Measurements from ENCODE around the gene SRP72.

The SRP72 gene

DNA sequence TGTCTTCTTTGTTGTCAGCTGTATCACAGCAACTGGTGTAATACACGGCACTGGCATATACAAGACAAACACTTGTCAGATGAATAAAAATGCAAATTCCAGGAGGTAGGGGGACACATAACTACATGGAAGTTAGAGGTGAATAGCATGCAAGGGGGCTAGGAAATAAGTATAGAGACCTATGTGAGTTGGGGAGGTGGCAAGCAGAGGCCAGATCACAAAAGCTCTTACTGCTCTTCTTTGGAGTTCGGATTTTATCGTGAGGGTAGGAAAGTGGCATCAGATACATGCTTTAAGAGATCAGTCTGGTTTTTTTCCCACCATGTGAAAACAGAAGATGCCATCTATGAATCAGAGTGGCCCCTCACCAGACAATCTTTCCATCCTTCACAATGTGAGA lies 2.8 kb upstream of the SRP72 start:
- FAIRE-seq (no peak), DNase-seq (ENCODE audit: low spot score) (no peak)

DNA sequence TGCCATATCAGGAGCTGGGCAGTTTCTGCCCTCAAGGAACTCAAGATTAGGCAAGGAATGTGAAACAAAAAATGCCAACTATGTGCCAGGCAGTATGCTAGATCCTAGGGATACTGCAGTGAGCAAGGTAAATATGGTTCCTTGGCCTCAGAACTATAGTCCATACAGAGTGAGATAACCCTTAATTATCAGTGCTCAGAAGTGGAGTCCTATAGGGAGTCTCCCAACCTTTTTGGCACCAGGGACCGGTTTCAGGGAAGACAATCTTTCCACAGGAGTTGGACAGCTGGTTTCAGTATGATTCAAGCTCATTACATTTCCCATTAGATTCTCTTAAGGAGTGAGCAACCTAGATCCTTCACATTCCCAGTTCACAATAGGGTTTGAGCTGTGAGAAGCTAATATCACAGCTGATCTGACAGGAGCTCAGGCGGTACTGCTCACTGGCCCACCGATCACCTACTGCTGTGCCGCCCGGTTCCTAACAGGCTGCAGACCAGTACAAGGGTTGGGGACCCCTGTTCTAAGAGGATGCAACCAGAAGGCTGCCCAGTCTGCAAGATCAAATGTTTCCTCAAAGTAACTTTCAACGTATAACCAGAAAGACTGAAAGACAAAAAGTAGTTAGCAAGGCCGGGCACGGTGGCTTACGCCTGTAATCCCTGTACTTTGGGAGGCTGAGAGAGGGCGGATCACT lies 1.7 kb upstream of the SRP72 start:
- FAIRE-seq = no peak
- DNase-seq (ENCODE audit: low spot score) = no peak

DNA sequence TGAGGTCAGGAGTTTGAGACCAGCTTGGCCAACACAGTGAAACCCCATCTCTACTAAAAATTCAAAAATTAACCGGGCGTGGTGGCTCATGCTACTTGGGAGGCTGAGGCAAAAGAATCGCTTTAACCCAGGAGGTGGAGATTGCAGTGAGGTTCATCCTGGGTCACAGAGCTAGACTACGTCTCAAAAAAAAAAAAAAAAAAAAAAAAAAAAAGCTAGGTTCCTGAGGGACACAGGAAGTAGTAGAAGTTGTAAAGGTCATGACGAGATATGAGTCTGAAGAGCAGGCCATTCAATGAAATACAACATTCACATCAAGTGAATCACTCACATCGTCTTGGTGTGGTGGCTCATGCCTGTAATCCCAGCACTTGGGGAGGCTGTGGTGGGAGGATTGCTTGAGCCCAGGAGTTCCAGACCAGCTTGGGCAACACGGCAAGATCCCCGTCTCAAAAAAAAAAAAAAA lies 1.1 kb upstream of the SRP72 start:
- FAIRE-seq = peak; percentile 90
- peak; percentile 95 for DNase-seq (ENCODE audit: low spot score)

DNA sequence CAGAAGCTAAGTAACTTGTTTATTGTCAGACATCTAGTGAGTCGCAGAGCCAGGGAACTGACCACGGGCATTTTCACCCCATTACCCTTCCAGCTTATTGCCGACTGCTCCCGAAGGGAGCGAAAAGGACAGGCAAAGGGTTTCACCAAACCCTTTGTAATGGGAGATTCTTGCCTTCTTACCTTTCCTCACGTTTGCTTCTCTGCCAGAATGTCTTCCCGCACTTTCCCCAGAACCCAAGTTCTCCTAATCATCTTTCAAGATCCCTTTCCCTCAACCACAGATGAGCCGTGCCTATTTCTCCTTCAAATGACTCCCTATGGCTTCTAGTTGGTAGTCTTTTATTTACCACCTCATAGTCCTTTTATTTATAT lies 520 bp upstream of the SRP72 start:
- DNase-seq (ENCODE audit: low spot score) (no peak), FAIRE-seq (no peak)

DNA sequence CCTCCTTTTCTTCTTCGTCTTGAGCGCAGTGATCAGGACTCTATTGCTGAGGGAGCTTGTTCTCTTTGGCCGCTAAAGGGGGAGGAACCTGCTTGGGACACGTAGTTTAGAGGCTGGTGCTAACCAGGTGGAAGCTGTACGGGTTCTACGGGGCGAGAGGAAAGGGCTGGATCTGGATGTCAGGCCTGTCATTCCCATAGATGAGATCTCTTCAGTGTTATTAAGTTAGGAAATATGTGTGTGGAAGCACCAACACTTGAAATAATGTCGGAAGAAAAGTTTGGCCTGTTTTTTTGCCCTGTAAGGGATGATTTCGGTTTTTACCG lies 643 bp downstream of the SRP72 start:
- FAIRE-seq (no peak), DNase-seq (ENCODE audit: low spot score) (peak; percentile 40)

DNA sequence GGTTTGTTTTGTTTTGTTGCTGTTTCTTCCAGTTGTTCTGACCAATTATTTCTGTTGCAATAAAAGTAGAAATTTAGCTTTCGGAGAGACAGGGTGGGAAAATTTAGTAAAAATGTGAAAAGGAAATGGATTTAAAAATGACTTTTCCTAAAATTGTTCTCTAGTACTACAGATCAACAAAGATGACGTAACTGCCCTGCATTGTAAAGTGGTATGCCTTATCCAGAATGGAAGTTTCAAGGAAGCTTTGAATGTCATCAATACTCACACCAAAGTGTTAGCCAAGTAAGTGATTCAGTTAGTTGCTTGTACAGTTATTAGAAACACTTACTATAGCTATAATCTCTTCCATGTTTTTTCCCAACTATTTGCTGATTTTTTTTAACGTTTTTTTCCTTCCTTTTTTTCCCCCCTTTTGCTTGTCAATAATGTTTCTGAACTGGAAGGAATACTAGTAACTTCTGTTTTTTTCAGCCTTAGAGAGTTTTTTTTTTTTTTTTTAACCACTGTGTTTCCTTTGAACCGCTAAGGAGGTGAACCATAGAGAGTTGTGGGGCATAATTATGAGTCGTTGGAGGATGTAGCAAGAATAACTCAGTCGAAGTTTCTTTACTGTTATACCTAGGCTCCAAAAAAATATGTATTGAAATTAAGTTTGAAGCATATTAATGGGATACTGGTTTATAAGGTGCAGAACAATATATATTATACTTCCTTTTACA lies 2.2 kb downstream of the SRP72 start:
- no peak for FAIRE-seq
- DNase-seq (ENCODE audit: low spot score) = no peak

DNA sequence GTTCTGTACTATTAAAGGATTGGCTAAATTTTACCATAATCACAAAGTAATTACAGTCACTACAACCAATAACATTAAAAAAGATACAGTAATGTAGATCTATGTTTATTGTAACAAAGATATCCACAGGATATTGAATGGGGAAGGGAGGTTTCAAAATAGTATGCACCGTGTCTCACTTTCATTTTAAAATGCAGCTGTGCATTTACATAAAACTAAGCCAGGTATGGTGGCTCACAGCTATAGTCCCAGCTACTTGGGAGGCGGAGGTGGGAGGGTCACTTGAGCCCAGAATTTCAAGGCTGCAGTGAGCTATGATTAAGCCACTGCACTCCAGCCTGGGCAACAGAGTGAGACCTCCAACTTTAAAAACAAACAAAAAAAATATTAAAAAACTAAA lies 8.5 kb downstream of the SRP72 start:
- DNase-seq (ENCODE audit: low spot score) (no peak), FAIRE-seq (no peak)

DNA sequence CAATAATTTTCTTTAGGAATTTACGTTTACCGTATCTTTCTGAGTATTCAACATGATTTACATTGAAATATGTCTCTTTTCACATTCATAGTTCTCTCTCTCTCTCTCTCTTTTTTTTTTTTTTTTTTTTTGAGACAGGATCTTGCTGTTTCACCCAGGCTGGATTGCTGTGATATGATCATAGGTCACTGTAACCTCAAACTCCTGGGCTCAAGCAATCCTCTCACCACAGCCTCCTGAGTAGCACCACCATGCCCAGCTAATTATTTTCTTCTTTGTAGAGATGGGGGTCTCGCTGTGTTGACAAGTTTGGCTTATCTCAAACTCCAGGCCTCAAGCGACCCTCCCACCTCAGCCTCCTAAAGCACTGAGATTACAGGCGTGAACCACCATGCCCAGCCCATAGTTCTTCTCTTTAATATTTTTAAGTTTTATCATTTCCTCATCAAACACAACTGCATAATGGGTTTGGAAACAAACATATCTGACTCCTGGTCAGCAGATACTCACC lies 9.8 kb downstream of the SRP72 start:
- DNase-seq (ENCODE audit: low spot score) (no peak), FAIRE-seq (no peak)

DNA sequence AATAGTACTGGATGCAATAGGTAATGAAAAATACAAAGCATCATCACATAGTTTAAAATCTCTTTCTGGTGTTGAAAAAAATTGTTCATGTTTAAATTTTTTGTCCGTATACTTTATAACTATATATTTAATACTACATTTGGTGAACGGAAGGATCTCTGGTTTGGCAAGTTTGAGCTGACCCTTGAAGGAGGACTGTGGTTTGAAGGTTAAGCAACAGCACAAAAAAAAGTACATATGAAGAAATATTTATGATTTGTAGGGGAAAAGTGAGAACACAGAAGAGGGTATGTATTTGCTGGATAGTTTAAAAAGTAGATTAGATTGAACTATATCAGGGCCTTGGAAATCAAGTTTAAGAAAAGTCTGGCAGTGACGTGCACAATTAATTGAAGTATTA lies 13.3 kb downstream of the SRP72 start:
- no peak for DNase-seq (ENCODE audit: low spot score)
- FAIRE-seq = no peak

DNA sequence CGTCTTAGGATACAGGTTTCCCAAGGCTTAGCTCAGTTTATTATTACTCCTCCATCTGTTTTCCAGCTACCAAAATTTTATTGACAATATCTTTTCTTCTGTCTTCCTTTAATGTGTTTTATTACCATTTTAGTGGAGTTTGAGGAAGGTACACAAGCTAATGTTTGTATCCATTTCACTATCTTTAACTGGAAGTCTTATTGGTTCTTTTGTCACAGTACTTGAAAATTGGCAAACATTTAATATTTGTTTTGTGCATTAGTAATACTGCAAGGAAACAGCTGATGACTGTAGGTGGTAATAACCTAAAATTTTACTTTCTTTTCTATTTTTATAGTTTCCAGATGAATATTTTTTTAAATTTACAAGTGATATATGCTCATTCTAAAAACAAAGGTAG lies 28.8 kb downstream of the SRP72 start:
- FAIRE-seq = no peak
- DNase-seq (ENCODE audit: low spot score) = no peak

DNA sequence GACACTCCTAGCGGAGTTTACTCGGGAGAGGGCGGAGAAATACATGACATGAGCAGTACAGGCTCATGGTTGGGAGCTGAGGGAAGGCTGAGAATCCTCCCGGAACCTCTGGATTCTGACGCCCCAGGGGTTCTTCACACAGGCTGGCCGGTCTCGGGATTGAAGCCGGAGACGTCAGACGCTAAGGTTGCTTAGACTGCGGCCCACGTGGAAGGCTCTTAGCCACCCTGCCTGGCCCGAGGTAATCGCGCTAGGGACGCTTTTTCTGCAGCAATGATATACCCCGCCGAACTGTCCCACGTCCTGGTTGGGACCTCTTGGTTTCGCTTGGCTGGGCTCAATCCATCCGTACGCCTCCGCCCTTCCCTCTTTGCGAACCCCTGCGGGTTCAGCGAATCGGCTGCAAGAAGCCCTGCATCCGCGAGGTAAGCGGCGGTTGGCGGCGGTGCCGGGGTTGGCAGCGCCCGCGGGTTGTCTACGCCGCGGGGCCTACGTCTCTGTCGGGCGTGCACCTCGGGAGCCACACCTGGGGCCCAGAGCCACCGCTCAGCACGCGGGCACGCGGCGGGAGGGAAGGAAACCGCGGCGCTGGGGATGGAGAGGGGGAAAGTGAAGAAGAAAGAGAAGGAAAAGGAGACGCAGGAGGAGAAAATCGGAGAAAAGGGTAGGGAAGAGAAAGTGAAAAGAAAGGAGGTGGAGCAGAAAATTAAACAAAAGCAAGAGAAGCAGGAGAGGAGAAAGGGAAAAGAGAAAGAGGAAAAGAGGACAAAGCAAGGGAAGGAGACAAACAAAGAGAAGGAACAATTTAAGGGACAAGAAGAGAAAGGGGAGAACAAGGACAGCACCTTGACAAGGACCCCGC lies 38.1 kb downstream of the SRP72 start, which contains the start of gene ARL9:
Gene ARL9, plus strand, starts transcription at position 523 of the 862 bp plus-strand sequence. Its CDS starts 72 bp downstream, at position 595.
- FAIRE-seq = no peak
- no peak for DNase-seq (ENCODE audit: low spot score)

DNA sequence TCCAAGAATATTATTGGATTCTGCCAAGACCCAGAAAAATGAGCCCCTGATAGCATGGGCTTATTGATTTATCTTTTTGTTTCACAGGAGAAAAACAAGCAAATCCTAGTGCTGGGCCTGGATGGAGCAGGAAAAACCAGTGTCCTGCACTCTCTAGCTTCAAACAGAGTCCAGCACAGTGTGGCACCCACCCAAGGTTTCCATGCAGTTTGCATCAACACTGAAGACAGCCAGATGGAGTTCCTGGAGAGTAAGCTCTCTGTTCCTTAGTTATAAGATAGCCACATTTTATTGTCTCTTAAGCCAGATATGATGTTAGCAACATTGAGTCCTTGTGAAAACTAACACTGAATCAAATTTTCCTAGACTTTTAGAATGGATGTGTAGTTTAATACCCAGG lies 43.7 kb downstream of the SRP72 start:
- DNase-seq (ENCODE audit: low spot score) (no peak), FAIRE-seq (no peak)

DNA sequence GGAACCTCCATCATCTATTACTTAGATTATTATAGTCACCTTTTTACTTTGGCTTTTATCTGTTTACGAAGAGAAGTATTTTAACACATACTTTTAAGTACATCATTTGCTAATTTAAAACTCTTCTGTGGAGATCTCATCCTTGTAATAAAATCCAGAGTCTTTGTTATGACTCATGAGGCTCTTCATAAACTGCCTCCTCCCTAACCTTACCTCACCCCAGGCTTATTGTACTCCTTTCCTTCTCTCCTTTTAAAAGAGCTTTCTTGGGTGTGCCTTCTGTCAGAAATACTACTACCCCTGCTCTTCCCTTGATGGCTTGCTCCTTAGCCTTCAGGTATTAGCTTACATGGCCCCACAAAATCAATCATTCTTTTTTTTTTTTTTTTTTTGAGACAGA lies 44.7 kb downstream of the SRP72 start:
- FAIRE-seq (no peak), DNase-seq (ENCODE audit: low spot score) (no peak)

DNA sequence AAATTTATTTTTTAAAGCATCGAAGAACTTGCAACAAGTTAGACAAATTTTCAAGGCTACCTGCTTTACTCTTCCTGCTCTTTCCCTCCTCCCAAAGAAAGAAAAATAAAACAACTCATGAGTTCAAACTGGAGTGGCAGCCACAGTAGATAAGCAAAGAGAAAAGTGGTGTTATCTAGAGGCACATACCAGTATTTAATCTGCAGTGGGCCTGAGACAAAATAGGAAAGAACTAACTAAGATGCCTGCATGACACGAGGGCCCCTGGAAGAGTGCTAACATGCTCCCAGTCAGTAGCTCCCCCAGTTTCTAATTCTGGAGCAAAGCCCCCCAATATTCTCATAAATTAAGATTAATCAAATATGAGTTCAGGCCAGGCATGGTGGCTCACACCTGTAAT lies 46.1 kb downstream of the SRP72 start:
- DNase-seq (ENCODE audit: low spot score) = no peak
- FAIRE-seq = no peak

DNA sequence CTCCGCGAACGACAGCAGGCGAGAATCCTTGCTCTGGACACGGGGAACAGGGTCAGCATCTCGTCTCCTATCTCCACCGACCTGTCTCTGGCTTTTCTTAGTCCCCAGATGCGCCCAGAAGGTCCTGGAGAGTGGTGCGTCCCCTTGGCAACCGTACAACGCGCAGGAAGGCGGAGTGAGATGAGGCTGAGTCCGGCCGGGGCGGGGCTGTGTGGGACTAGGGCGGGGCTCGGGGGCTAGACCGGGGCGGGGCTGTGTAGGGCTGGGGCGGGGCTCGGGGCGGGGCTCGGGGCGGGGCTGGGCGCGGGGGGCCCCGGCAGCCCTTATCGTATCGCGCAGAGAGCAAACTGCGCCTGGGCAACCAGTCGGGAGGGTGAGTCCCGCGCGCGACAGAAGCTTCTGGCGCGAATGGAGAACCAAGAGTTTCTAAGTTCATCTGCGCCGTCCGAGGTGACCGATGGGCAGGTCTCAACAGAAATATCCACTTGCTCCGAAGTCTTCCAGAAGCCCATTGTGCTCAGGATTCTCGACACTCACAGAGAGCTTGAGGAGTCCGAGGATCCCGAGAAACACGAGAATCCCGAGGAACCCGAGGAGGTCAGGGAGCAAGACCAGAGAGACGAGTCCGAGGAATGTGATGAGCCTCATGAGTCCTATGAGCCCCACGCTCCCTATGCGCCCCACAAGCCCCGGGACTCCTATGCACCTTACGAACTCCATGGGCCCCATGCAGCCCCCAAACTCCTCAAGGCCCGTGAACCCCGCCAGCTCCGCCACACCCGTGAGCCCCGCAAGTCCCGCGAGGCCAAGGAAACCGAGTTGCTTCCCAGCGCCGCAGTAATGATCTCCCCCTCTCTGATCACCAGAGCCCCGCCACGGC lies 63.1 kb downstream of the SRP72 start:
- DNase-seq (ENCODE audit: low spot score) (no peak), FAIRE-seq (no peak)

DNA sequence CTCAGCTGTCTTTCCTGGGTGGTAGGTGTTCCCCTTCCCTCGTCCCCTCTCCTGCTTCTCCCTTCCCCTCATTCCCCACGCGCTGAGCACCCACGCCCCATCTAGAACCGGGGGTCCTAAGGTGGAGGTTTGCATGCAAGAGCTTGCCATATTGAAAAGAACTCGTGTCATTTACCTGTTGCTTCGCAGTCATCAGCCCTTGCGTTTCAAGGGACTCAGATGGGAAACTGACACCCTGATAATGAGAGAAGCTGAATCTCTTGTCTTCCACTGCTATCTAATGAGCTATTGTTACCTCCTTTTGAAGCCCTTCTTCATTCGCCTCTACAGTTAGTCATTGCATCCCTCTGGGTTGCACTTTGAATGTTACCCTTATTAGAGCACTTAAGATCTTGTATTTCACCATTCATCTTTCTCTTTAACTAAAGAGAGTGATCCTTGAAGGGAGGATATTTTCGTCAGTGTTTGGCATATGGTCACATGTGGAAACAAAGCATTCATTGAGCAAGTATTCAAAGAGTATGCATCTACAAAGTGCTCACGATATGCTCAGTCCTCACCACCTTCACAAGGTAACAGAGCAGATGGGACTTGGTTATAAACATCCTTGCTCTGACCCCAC lies 63.8 kb downstream of the SRP72 start:
- no peak for FAIRE-seq

DNA sequence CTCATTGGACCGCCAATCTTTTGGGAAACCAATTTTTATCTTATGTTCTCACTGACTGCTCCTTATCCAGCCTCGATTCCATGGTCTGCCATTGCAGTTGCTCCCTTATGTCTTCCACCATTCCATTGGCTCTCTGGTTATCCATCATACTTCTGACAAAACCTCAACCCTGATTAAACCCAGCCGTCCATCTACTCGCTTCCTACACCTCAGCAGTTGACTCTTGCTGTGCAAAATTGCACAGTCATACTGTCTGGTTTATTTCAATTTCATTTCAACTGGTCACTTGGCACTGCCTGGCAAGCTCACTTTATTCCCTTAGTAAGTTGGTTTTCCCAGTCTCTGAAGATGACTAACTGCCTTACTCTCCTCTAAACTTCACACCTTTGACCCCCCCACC lies 64.4 kb downstream of the SRP72 start:
- DNase-seq (ENCODE audit: low spot score) = no peak
- no peak for FAIRE-seq

More for the DNA sequence above, 63.8 kb downstream of the SRP72 start:
- no peak for DNase-seq (ENCODE audit: low spot score)

DNA sequence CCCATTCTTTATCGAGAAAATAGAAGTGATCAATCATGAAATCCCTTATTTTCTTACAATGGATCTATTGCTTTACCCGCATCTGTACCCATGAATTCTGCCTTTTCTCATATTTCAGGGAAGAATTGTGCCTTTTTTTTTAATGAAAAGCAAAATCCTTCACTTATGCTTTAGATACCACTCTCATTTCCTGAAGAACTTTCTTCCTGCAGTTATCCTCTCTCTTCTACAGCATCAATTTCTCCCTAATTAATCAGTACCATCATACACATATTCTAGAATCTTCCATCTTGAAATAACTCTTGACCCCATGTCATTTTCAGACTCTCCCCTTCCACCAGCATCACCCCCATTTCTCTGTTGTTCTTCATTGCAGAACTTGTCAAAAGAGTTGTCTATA lies 64.8 kb downstream of the SRP72 start:
- DNase-seq (ENCODE audit: low spot score) = no peak
- FAIRE-seq = no peak

DNA sequence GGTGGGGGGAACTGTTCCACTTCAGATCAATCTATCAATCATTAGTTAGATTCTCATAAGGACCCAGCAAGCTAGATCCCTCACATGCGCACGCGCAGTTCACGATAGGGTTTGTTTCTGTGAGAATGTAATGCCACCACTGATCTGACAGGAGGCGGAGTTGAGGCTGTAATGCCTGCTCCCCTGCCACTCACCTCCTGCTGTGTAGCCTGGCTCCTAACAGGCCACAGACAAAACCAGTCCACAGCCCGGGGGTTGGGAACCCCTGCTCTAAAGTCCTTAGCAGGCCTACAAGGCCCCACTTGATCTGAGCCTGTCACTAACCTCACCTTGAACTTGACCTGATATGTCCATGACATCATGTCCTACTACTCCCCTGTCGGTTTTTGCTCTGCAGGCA lies 68.5 kb downstream of the SRP72 start:
- DNase-seq (ENCODE audit: low spot score) (no peak), FAIRE-seq (no peak)

DNA sequence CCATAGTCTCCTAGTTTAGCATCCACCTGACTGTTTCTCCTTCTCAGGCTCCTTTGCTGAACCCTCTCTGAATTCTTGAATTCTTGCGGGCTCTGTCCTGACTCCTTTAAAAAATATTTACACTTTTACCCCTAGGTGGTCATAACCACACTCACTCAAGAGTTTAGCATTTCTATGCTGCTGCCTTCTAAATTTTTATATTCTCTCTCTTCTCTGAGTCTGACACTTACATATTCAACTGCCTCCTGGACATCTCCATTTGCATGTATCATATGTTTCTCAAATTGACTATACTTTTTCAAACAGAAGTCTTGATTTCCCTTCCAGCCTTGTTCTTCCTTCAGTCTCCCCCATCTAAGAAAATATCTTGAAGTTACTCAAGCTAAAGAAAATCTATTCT lies 69.7 kb downstream of the SRP72 start:
- FAIRE-seq (no peak), DNase-seq (ENCODE audit: low spot score) (no peak)

DNA sequence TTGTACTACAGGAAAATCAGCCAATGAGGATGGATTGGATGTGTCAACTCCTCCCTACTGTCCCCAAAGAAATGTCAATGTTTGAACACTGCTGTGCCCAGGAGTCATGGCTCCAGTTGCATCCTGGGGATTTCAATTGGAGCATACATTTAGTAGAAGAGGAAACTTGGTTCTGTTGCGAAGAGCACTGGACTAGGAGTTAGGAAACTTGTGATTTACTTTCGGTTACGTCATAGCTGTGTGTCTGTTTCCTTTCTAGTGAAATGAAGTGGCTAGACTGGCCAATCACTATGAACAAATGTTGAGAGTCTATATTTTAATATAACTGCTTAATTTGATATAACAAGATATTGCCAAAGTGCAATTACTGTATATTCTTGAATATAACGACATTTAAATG lies 73.4 kb downstream of the SRP72 start:
- no peak for DNase-seq (ENCODE audit: low spot score)

More for the DNA sequence above, 73.4 kb downstream of the SRP72 start:
- no peak for FAIRE-seq

Measured in RCC 7860 (cell line).